GM23338 (cell line): Measurements from ENCODE around the gene SLC51A. TPM values are rescaled to one million over a fixed set of nuclear protein-coding genes. Genes with fewer than 3 reads are reported as not detected.

Source experiments
- ATAC-seq: fragments of 200-7000 bp; cut with Tn5 transposase; 3 replicates; pipeline ENCODE4 v1.9.1; 2020
- DNase-seq: peaks from one replicate; pipeline ENCODE4 v3.0.0-alpha.2; 2015; ENCODE audit warnings: low spot score
- H2AFZ ChIP-seq: fragments of 200-600 bp; sonication (generic); 2 replicates; pipeline ENCODE4 v1.8.0; 2016; ENCODE audit warnings: antibody characterized with exemption, mild to moderate bottlenecking, moderate library complexity
- H3F3A ChIP-seq: fragments of 200-600 bp; sonication (generic); replicated peaks from 2 replicates; pipeline ENCODE4 v1.8.0; 2017; ENCODE audit warnings: antibody characterized with exemption, mixed run types, low read depth
- H3K27ac ChIP-seq: fragments of 200-600 bp; sonication (generic); 2 replicates; pipeline ENCODE4 v1.6.1; 2016; ENCODE audit warnings: low read depth
- H3K27me3 ChIP-seq: fragments of 200-600 bp; sonication (generic); 2 replicates; pipeline ENCODE4 v1.8.0; 2016; ENCODE audit warnings: mild to moderate bottlenecking, mixed run types, moderate library complexity; ENCODE audit not compliant: insufficient read depth
- H3K36me3 ChIP-seq: fragments of 200-600 bp; sonication (generic); 2 replicates; pipeline ENCODE4 v1.8.0; 2016; ENCODE audit warnings: mild to moderate bottlenecking; ENCODE audit not compliant: insufficient read depth
- H3K4me1 ChIP-seq: fragments of 200-600 bp; sonication (generic); 2 replicates; pipeline ENCODE4 v1.8.0; 2016; ENCODE audit warnings: mild to moderate bottlenecking, moderate library complexity; ENCODE audit not compliant: insufficient read depth
- H3K4me2 ChIP-seq: fragments of 200-600 bp; sonication (generic); 2 replicates; pipeline ENCODE4 v1.7.1; 2017; ENCODE audit warnings: mixed run types
- H3K4me3 ChIP-seq: fragments of 200-600 bp; sonication (generic); 2 replicates; pipeline ENCODE4 v1.6.1; 2016; ENCODE audit warnings: mixed run types
- H3K79me2 ChIP-seq: fragments of 200-600 bp; sonication (generic); replicated peaks from 2 replicates; pipeline ENCODE4 v1.8.0; 2017; ENCODE audit warnings: mild to moderate bottlenecking; ENCODE audit not compliant: insufficient read depth
- H3K9me2 ChIP-seq: fragments of 200-600 bp; sonication (generic); 2 replicates; pipeline ENCODE4 v1.8.0; 2017; ENCODE audit not compliant: insufficient read depth
- H4K20me1 ChIP-seq: fragments of 200-600 bp; sonication (generic); replicated peaks from 2 replicates; pipeline ENCODE4 v1.8.0; 2017; ENCODE audit warnings: mild to moderate bottlenecking; ENCODE audit not compliant: insufficient read depth
- H3K27ac Mint-ChIP-seq: 2 replicates; pipeline ENCODE4 v1.8.0; 2020; ENCODE audit warnings: inconsistent platforms, mild to moderate bottlenecking, moderate library complexity, mixed read lengths
- H3K27me3 Mint-ChIP-seq: 3 replicates; pipeline ENCODE4 v1.8.0; 2022; ENCODE audit warnings: low read depth, mild to moderate bottlenecking, moderate library complexity, mixed read lengths, inconsistent platforms; ENCODE audit not compliant: insufficient read depth, poor library complexity
- H3K36me3 Mint-ChIP-seq: 3 replicates; pipeline ENCODE4 v1.8.0; 2021; ENCODE audit warnings: low read depth, mild to moderate bottlenecking, inconsistent platforms, moderate library complexity, mixed read lengths
- H3K4me1 Mint-ChIP-seq: 3 replicates; pipeline ENCODE4 v1.8.0; 2020; ENCODE audit warnings: mild to moderate bottlenecking, inconsistent platforms, mixed read lengths
- H3K4me3 Mint-ChIP-seq: 3 replicates; pipeline ENCODE4 v1.8.0; 2021; ENCODE audit warnings: moderate library complexity, mild to moderate bottlenecking, inconsistent platforms, mixed read lengths
- H3K9me3 Mint-ChIP-seq: 3 replicates; pipeline ENCODE4 v1.8.0; 2020; ENCODE audit warnings: moderate library complexity, mild to moderate bottlenecking, inconsistent platforms, mixed read lengths
- CREB1 ChIP-seq: fragments of 250-450 bp; sonication (Bioruptor Pico); IDR thresholded peaks from 2 replicates; pipeline ENCODE4 v1.5.0; 2020; ENCODE audit warnings: low read depth, mild to moderate bottlenecking, moderate library complexity
- CTCF ChIP-seq, 2 experiments: fragments of 200-600 bp in 1 of 2; sonication (generic) in 1 of 2; conservative IDR thresholded peaks; 2 replicates each; pipeline versions ENCODE4 v1.5.1 to v1.6.1; 2016 to 2017; ENCODE audit warnings: antibody characterized with exemption in 2 of 2, low read depth in 2 of 2, mild to moderate bottlenecking in 2 of 2, moderate library complexity in 1 of 2
- EZH2 ChIP-seq: fragments of 200-600 bp; sonication (generic); IDR thresholded peaks from one replicate; pipeline ENCODE4 v1.8.0; 2017; ENCODE audit warnings: antibody characterized with exemption, mild to moderate bottlenecking, low read depth; ENCODE audit not compliant: unreplicated experiment
- EZH2phosphoT487 ChIP-seq: fragments of 200-600 bp; sonication (generic); IDR thresholded peaks from one replicate; pipeline ENCODE4 v1.8.1; 2018; ENCODE audit warnings: antibody characterized with exemption; ENCODE audit not compliant: unreplicated experiment
- JUNB ChIP-seq: IDR thresholded peaks from one replicate; pipeline ENCODE4 v1.6.1; 2016; ENCODE audit warnings: antibody characterized with exemption; ENCODE audit not compliant: unreplicated experiment
- NANOG ChIP-seq: IDR thresholded peaks from 2 replicates; pipeline ENCODE4 v1.6.1; 2016; ENCODE audit warnings: antibody characterized with exemption, borderline replicate concordance
- POLR2AphosphoS5 ChIP-seq: IDR thresholded peaks from 2 replicates; pipeline ENCODE4 v1.6.1; 2016; ENCODE audit warnings: antibody characterized with exemption, low read depth
- STAT1 ChIP-seq: IDR thresholded peaks from one replicate; pipeline ENCODE4 v1.6.1; 2016; ENCODE audit warnings: antibody characterized with exemption; ENCODE audit not compliant: unreplicated experiment
- ZNF114 ChIP-seq: fragments of 250-450 bp; sonication (Bioruptor Pico); IDR thresholded peaks from 2 replicates; pipeline ENCODE4 v1.5.0; 2020; ENCODE audit warnings: mild to moderate bottlenecking, moderate library complexity
- ZNF331 ChIP-seq: fragments of 250-450 bp; sonication (Bioruptor Pico); IDR thresholded peaks from 2 replicates; pipeline ENCODE4 v1.5.0; 2020; ENCODE audit warnings: low read depth, mild to moderate bottlenecking, moderate library complexity
- ZNF462 ChIP-seq: fragments of 250-450 bp; sonication (Bioruptor Pico); IDR thresholded peaks from 2 replicates; pipeline ENCODE4 v1.5.0; 2020; ENCODE audit warnings: mild to moderate bottlenecking, moderate library complexity
- polyA plus RNA-seq: library from polyadenylated mRNA; unstranded; fragments of >200 nt; fragmentation: Nextera tagmentation; extraction: Ambion mirVana; gene quantifications from 2 replicates; pipeline ENCODE4 v1.2.1, GENCODE V29; 2016
- total RNA-seq: library from RNA; depleted of rRNA; stranded (reverse); fragments of >200 nt; shearing (Covaris generic); gene quantifications from 2 replicates; pipeline ENCODE4 v1.2.3, GENCODE V29; 2014
- TF ChIP-seq, protein P1 (sequence below): IDR thresholded peaks from one replicate; pipeline ENCODE4 v1.6.1; 2018; ENCODE audit warnings: antibody characterized with exemption; ENCODE audit not compliant: unreplicated experiment
- TF ChIP-seq, protein P2 (sequence below): IDR thresholded peaks from 2 replicates; pipeline ENCODE4 v1.6.1; 2016; ENCODE audit warnings: antibody characterized with exemption

Gene SLC51A
- total and polyA plus RNA-seq, 2 experiments from 2014 or later, result 4.0 to 6.7 TPM

- Mint-ChIP-seq H3K27ac (no peak overlapping the region), H3K27me3 (peaks cover 1% of the 10 kb centered on the region), H3K36me3 (peaks cover 5% of the 10 kb centered on the region; the same call in 1 of the 3 replicates), H3K9me3 (no peaks in the 10 kb centered on the region), H3K4me3 (no peak overlapping the region), H3K4me1 (peaks cover 9% of the 10 kb centered on the region; the same call in 1 of the 3 replicates)
- no peaks in the 10 kb centered on the region; the same call in 1 of the 2 replicates for H3K36me3 ChIP-seq
- no peak overlapping the region for H3K4me2 ChIP-seq
- DNase-seq (no peak), ATAC-seq (no peak)
- H3K9me2 ChIP-seq, result no peaks in the 10 kb centered on the region
- no peak overlapping the region for H3K4me3 ChIP-seq
- H3K27ac ChIP-seq, result no peak overlapping the region
- no peak overlapping the region for H2AFZ ChIP-seq
- no peaks in the 10 kb centered on the region for H3K27me3 ChIP-seq
- no peaks in the 10 kb centered on the region for H3F3A ChIP-seq
- TF ChIP-seq ZNF331 (CRISPR knock-in tag) (no peak), JUNB (no peak), NANOG (no peak), CREB1 (CRISPR knock-in tag) (no peak), ZNF114 (CRISPR knock-in tag) (no peak), STAT1 (no peak), POLR2AphosphoS5 (no peak), EZH2phosphoT487 (no peak), EZH2 (no peak), CTCF (conservative IDR thresholded peaks at IDR 0.05; ENCODE audit: low read depth in 2 of 2) (no peak), ZNF462 (no peak)
- TF ChIP-seq, protein P1, sequence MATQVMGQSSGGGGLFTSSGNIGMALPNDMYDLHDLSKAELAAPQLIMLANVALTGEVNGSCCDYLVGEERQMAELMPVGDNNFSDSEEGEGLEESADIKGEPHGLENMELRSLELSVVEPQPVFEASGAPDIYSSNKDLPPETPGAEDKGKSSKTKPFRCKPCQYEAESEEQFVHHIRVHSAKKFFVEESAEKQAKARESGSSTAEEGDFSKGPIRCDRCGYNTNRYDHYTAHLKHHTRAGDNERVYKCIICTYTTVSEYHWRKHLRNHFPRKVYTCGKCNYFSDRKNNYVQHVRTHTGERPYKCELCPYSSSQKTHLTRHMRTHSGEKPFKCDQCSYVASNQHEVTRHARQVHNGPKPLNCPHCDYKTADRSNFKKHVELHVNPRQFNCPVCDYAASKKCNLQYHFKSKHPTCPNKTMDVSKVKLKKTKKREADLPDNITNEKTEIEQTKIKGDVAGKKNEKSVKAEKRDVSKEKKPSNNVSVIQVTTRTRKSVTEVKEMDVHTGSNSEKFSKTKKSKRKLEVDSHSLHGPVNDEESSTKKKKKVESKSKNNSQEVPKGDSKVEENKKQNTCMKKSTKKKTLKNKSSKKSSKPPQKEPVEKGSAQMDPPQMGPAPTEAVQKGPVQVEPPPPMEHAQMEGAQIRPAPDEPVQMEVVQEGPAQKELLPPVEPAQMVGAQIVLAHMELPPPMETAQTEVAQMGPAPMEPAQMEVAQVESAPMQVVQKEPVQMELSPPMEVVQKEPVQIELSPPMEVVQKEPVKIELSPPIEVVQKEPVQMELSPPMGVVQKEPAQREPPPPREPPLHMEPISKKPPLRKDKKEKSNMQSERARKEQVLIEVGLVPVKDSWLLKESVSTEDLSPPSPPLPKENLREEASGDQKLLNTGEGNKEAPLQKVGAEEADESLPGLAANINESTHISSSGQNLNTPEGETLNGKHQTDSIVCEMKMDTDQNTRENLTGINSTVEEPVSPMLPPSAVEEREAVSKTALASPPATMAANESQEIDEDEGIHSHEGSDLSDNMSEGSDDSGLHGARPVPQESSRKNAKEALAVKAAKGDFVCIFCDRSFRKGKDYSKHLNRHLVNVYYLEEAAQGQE, result no peak
- TF ChIP-seq, protein P2, sequence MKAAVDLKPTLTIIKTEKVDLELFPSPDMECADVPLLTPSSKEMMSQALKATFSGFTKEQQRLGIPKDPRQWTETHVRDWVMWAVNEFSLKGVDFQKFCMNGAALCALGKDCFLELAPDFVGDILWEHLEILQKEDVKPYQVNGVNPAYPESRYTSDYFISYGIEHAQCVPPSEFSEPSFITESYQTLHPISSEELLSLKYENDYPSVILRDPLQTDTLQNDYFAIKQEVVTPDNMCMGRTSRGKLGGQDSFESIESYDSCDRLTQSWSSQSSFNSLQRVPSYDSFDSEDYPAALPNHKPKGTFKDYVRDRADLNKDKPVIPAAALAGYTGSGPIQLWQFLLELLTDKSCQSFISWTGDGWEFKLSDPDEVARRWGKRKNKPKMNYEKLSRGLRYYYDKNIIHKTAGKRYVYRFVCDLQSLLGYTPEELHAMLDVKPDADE, result no peak
- no peaks in the 10 kb centered on the region for H3K79me2 ChIP-seq
- H3K4me1 ChIP-seq, result peaks cover 9% of the 10 kb centered on the region; the same call in 1 of the 2 replicates
- 0 out of 2 replicates have a peak, but pooled peaks cover 5% of the 10 kb centered on the region for H4K20me1 ChIP-seq
Observed at GRCh38 chr3:196235452-196236122, 19.3 kb downstream of the SLC51A start.
